Measurements from ENCODE around the gene GJA5.

The GJA5 gene

GRCh38 chr1:147771226-147772125 is 11.1 kb upstream of the GJA5 start:
- Histone ChIP-seq H3K27me3 (peaks cover 10% of the 10 kb centered on the region), H3K9me3 (no peaks in the 10 kb centered on the region), H3K4me3 (ENCODE audit: low read depth, low read length) (no peak overlapping the region), H3K36me3 (no peaks in the 10 kb centered on the region), H3K4me1 (peaks cover 7% of the 10 kb centered on the region; the same call in 1 of the 2 replicates)
- peak; percentile 76 for DNase-seq
- TF ChIP-seq, protein P1, sequence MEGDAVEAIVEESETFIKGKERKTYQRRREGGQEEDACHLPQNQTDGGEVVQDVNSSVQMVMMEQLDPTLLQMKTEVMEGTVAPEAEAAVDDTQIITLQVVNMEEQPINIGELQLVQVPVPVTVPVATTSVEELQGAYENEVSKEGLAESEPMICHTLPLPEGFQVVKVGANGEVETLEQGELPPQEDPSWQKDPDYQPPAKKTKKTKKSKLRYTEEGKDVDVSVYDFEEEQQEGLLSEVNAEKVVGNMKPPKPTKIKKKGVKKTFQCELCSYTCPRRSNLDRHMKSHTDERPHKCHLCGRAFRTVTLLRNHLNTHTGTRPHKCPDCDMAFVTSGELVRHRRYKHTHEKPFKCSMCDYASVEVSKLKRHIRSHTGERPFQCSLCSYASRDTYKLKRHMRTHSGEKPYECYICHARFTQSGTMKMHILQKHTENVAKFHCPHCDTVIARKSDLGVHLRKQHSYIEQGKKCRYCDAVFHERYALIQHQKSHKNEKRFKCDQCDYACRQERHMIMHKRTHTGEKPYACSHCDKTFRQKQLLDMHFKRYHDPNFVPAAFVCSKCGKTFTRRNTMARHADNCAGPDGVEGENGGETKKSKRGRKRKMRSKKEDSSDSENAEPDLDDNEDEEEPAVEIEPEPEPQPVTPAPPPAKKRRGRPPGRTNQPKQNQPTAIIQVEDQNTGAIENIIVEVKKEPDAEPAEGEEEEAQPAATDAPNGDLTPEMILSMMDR (IDR thresholded peaks at IDR 0.05; ENCODE audit: low read depth, low read length): no peak

DNA sequence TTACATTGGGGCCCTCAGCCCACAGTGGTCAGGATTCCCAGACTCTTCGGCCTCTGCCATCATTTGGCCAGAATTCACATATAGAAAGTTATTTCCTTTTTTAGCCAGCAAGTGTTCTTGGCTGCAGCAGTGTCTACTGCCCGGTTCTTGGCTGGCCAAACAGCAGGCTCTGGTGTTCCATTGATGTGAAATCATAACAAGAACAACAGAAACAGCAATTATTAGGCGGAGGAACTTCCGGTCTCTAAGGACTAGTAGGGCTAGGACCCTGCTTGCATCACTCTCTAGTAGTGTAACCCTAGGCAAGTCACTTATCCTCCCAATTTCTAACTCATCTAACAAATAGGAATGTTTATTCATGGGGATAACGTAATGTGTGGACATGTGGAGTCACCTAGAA is 8.7 kb upstream of the GJA5 start:
- DNase-seq: no peak
- TF ChIP-seq, protein P1 (IDR thresholded peaks at IDR 0.05; ENCODE audit: low read depth, low read length): no peak
- no peak overlapping the region for H3K4me3 ChIP-seq (ENCODE audit: low read depth, low read length)
- peaks cover 6% of the 10 kb centered on the region for H3K27me3 ChIP-seq
- no peaks in the 10 kb centered on the region for H3K36me3 ChIP-seq
- H3K9me3 ChIP-seq: no peaks in the 10 kb centered on the region
- H3K4me1 ChIP-seq: peaks cover 7% of the 10 kb centered on the region; the same call in 1 of the 2 replicates

DNA sequence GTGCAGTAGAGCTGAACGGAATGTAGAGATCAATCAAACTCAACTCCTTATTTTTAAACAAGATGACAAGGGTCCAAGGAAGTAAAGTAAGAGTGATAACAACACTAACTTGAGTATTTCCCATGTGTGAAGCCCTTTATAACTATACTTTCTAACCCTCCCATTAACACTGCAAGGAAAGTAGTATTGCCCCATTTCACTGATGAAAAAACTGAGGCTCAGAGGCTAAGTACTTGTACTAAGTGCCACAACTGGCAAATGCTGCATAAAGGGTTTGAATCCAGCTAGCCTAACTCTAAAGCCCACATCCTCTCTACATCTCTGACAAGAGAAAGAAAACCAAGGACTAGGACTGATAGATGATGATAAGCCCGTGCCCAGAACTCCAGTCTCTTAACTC is 8.2 kb upstream of the GJA5 start:
- no peaks in the 10 kb centered on the region for H3K9me3 ChIP-seq
- TF ChIP-seq, protein P1 (IDR thresholded peaks at IDR 0.05; ENCODE audit: low read depth, low read length): no peak
- no peak overlapping the region for H3K4me3 ChIP-seq (ENCODE audit: low read depth, low read length)
- DNase-seq: no peak
- H3K27me3 ChIP-seq: peaks cover 4% of the 10 kb centered on the region
- no peaks in the 10 kb centered on the region for H3K36me3 ChIP-seq
- H3K4me1 ChIP-seq: peaks cover 7% of the 10 kb centered on the region; the same call in 1 of the 2 replicates

DNA sequence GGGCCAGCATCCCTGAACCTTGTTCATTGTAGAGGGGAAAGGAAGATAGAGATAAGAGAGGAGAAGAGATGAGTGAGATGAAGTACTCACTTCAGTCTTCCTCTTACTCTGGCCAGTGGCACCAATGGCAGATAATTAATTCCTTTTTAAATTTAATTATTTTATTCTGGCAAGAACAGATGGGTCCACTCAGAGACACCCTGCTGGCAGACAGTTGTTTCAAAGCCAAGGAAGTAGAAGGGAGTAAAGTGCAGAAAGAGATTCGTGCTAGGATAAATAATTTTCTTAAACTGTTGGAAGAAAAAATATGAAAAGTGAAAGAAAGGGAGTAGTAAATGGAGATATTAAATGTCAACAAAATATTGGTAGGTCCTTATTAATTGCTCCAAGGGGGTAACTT is 7.7 kb upstream of the GJA5 start:
- H3K9me3 ChIP-seq: no peaks in the 10 kb centered on the region
- no peaks in the 10 kb centered on the region; the same call in none of the 2 replicates for H3K27me3 ChIP-seq
- no peaks in the 10 kb centered on the region for H3K36me3 ChIP-seq
- TF ChIP-seq, protein P1 (IDR thresholded peaks at IDR 0.05; ENCODE audit: low read depth, low read length): no peak
- peaks cover 7% of the 10 kb centered on the region; the same call in 1 of the 2 replicates for H3K4me1 ChIP-seq
- no peak overlapping the region for H3K4me3 ChIP-seq (ENCODE audit: low read depth, low read length)
- DNase-seq: no peak

DNA sequence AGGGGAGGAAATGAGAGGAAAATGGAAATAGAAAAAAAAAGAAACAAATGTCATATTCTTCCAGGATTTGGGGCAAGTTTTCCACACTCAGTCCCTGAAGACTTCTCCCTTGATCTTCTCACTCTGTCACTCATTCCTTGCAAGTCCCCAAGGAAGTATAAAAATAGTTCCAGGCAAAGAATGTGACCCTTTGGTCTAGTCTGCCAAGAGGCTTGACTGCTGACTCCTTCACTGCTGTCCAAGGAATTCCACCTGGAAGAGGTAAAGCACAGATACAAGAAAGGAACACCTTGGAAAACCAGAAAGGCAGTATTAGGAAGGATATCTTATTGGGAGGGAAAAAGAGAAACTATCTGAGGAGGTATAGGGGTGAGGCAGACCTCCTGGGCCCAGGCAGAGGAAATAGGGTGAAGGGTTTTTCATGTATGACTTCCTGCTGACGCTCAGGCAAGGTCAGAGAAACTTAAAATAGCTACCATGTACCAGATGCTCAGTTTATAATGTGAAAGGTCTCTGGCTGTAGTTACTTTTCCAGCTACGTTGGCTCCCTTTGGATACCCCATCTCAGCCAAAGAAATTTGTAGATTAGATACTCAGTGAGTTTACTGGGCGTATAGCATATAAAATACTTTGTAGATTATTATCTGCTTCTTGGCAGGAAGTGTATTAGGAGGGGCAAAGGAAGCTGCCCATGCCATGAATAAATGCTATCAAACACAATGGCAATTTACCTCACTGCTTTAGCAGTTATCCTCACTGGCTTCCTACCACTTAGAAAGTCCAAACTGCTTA is 2.0 kb upstream of the GJA5 start:
- TF ChIP-seq, protein P1 (IDR thresholded peaks at IDR 0.05; ENCODE audit: low read depth, low read length): no peak
- H3K27me3 ChIP-seq: no peaks in the 10 kb centered on the region
- H3K9me3 ChIP-seq: no peaks in the 10 kb centered on the region
- peaks cover 4% of the 10 kb centered on the region for H3K4me1 ChIP-seq
- H3K4me3 ChIP-seq (ENCODE audit: low read depth, low read length): no peak overlapping the region
- DNase-seq: no peak
- H3K36me3 ChIP-seq: no peaks in the 10 kb centered on the region

Measured in BE2C (cell line).